SK-N-SH (cell line): ENCODE data around the gene AGO4. TPM values are rescaled to one million over a fixed set of nuclear protein-coding genes. Genes with fewer than 3 reads are reported as not detected.
"Not testable (repeated sequence)": the region's sequence is repeated elsewhere in the genome, so short reads cannot be mapped to it uniquely, and the experiment has no call there.

Experiments used
- CTCF ChIA-PET: fragments of 300-600, 350-600 bp; formaldehyde crosslinking; extraction: SDS; loops from one replicate; lab custom pipeline; 2021; lab: Yijun Ruan, JAX
- POLR2A ChIA-PET: fragments of 350-600 bp; sonication (Branson Sonifier 250); formaldehyde crosslinking; extraction: SDS; loops from one replicate; lab custom pipeline; 2020; ENCODE audit warnings: antibody characterized with exemption, inconsistent platforms; lab: Yijun Ruan, JAX
- DNase-seq: peaks from one replicate; pipeline ENCODE4 v3.0.0; 2012
- H2AFZ ChIP-seq: fragments of 200-600 bp; sonication (generic); 2 replicates; pipeline ENCODE4 v1.8.1; 2016; ENCODE audit warnings: antibody characterized with exemption, mild to moderate bottlenecking, low read depth
- H3F3A ChIP-seq: fragments of 200-600 bp; sonication (generic); replicated peaks from 2 replicates; pipeline ENCODE3; 2016; ENCODE audit warnings: antibody characterized with exemption, mild to moderate bottlenecking; ENCODE audit not compliant: insufficient read depth
- H3K27ac ChIP-seq, 2 experiments: fragments of 200-500 bp in 1 of 2; fragments of 200-600 bp in 1 of 2; sonication (Bioruptor generic) in 1 of 2; sonication (generic), shearing (Covaris generic) in 1 of 2; 2 replicates each; pipeline versions ENCODE4 v1.5.1 to v1.6.1; 2014 to 2016; ENCODE audit warnings: low read depth in 2 of 2, inconsistent platforms in 1 of 2, low read length in 1 of 2, mild to moderate bottlenecking in 1 of 2, mixed read lengths in 1 of 2
- H3K27me3 ChIP-seq: fragments of 200-600 bp; sonication (generic), shearing (Covaris generic); 2 replicates; pipeline ENCODE4 v1.6.1; 2016; ENCODE audit warnings: mixed run types; ENCODE audit not compliant: insufficient read depth
- H3K36me3 ChIP-seq, 2 experiments: fragments of 200-500 bp in 1 of 2; fragments of 200-600 bp in 1 of 2; sonication (Bioruptor generic) in 1 of 2; sonication (generic) in 1 of 2; replicated peaks in 1 of 2; 2 replicates each; pipeline versions ENCODE3 to v1.5.1; 2014 to 2016; ENCODE audit warnings: low read length in 1 of 2, mild to moderate bottlenecking in 1 of 2; ENCODE audit not compliant: insufficient read depth in 2 of 2, control insufficient read depth in 1 of 2
- H3K4me1 ChIP-seq, 2 experiments: fragments of 200-500 bp in 1 of 2; fragments of 200-600 bp in 1 of 2; sonication (Bioruptor generic) in 1 of 2; sonication (generic), shearing (Covaris generic) in 1 of 2; 2 replicates each; pipeline versions ENCODE4 v1.5.1 to v1.6.1; 2014 to 2016; ENCODE audit warnings: low read depth in 1 of 2, low read length in 1 of 2, mixed run types in 1 of 2; ENCODE audit not compliant: insufficient read depth in 2 of 2, control insufficient read depth in 1 of 2
- H3K4me2 ChIP-seq: fragments of 200-600 bp; sonication (generic), shearing (Covaris generic); 2 replicates; pipeline ENCODE4 v1.6.1; 2017; ENCODE audit warnings: mixed run types
- H3K4me3 ChIP-seq, 2 experiments: fragments of 200-500 bp in 1 of 2; fragments of 200-600 bp in 1 of 2; sonication (Bioruptor generic) in 1 of 2; sonication (generic), shearing (Covaris generic) in 1 of 2; 2 replicates each; pipeline versions ENCODE4 v1.5.1 to v1.8.1; 2014 to 2016; ENCODE audit warnings: low read depth in 2 of 2, inconsistent platforms in 1 of 2, low read length in 1 of 2, mild to moderate bottlenecking in 1 of 2, mixed read lengths in 1 of 2, moderate library complexity in 1 of 2
- H3K79me2 ChIP-seq: fragments of 200-600 bp; sonication (generic); 2 replicates; pipeline ENCODE4 v1.8.1; 2017; ENCODE audit warnings: mild to moderate bottlenecking; ENCODE audit not compliant: insufficient read depth
- H3K9ac ChIP-seq: fragments of 200-600 bp; sonication (generic); 2 replicates; pipeline ENCODE4 v1.6.1; 2017; ENCODE audit warnings: mixed run types
- H3K9me2 ChIP-seq: fragments of 200-600 bp; sonication (generic); 2 replicates; pipeline ENCODE4 v1.6.1; 2017; ENCODE audit warnings: mixed run types
- H3K9me3 ChIP-seq: fragments of 200-600 bp; sonication (generic); 2 replicates; pipeline ENCODE4 v1.6.1; 2017; ENCODE audit warnings: mixed run types, mild to moderate bottlenecking, moderate library complexity
- H4K20me1 ChIP-seq: fragments of 200-600 bp; sonication (generic); 2 replicates; pipeline ENCODE4 v1.6.1; 2017; ENCODE audit warnings: mild to moderate bottlenecking, mixed run types; ENCODE audit not compliant: insufficient read depth
- FOXJ3 ChIP-seq: sonication (generic); formaldehyde crosslinking; IDR thresholded peaks from 2 replicates; pipeline ENCODE4 v1.5.1; 2020; ENCODE audit warnings: mild to moderate bottlenecking, missing genetic modification reagents
- GATA2 ChIP-seq: sonication (generic); formaldehyde crosslinking; IDR thresholded peaks from 2 replicates; pipeline ENCODE4 v1.5.0; 2020; ENCODE audit warnings: mild to moderate bottlenecking, missing genetic modification reagents
- MXI1 ChIP-seq: IDR thresholded peaks from 2 replicates; pipeline ENCODE4 v1.6.1; 2012; ENCODE audit warnings: mild to moderate bottlenecking, low read depth, low read length, improper control_type of control experiment
- NFIC ChIP-seq: IDR thresholded peaks from 2 replicates; pipeline ENCODE4 v1.4.0; 2012; ENCODE audit warnings: borderline replicate concordance
- NRF1 ChIP-seq: IDR thresholded peaks from 2 replicates; pipeline ENCODE4 v1.6.1; 2012; ENCODE audit warnings: low read depth, mild to moderate bottlenecking, low read length
- POLR2AphosphoS5 ChIP-seq: IDR thresholded peaks from 2 replicates; pipeline ENCODE4 v1.6.1; 2012; ENCODE audit warnings: low read depth, low read length
- RAD21 ChIP-seq: IDR thresholded peaks from 2 replicates; pipeline ENCODE4 v1.6.1; 2012; ENCODE audit warnings: mild to moderate bottlenecking, low read length
- REST ChIP-seq: IDR thresholded peaks from 2 replicates; pipeline ENCODE4 v1.6.1; 2012; ENCODE audit warnings: mild to moderate bottlenecking, low read depth, low read length, moderate library complexity
- RFX5 ChIP-seq: IDR thresholded peaks from 2 replicates; pipeline ENCODE4 v1.6.1; 2012; ENCODE audit warnings: mild to moderate bottlenecking, improper control_type of control experiment, low read length
- SIN3A ChIP-seq: IDR thresholded peaks from 2 replicates; pipeline ENCODE4 v1.6.1; 2012; ENCODE audit warnings: low read depth, mild to moderate bottlenecking, low read length, moderate library complexity, borderline replicate concordance
- SMC3 ChIP-seq: IDR thresholded peaks from 2 replicates; pipeline ENCODE4 v1.6.1; 2012; ENCODE audit warnings: low read depth, low read length, improper control_type of control experiment
- TAF1 ChIP-seq: IDR thresholded peaks from 2 replicates; pipeline ENCODE4 v1.6.1; 2012; ENCODE audit warnings: low read depth, mild to moderate bottlenecking, low read length, moderate library complexity, borderline replicate concordance
- TCF12 ChIP-seq: IDR thresholded peaks from 2 replicates; pipeline ENCODE4 v1.4.0; 2012
- WGBS: methylation state at CpG from one replicate; pipeline ENCODE4 v1.1.6; 2017; ENCODE audit warnings: low lambda C conversion rate; 5-methylcytosine and 5-hydroxymethylcytosine counted together
- polyA plus RNA-seq, 3 experiments: library from polyadenylated mRNA; depleted of rRNA; stranded (reverse); fragments of >200 nt; gene quantifications; 2 replicates each; pipeline ENCODE4 v1.2.3, GENCODE V29; 2012
- TF ChIP-seq, protein P1 (sequence below): IDR thresholded peaks from 2 replicates; pipeline ENCODE4; 2012

The AGO4 gene
- polyA plus RNA-seq, 1 of the 3 experiments (the other 2 are of a cell fraction): 4.8 TPM

- no peaks in the 10 kb centered on the region for H3F3A ChIP-seq
- H2AFZ ChIP-seq: no peak overlapping the region
- no peak for TF ChIP-seq RFX5
- TF ChIP-seq GATA2 (CRISPR knock-in tag): no peak
- no peak for TF ChIP-seq TAF1
- TF ChIP-seq POLR2AphosphoS5: no peak
- no peak for TF ChIP-seq MXI1
- TF ChIP-seq, protein P1, sequence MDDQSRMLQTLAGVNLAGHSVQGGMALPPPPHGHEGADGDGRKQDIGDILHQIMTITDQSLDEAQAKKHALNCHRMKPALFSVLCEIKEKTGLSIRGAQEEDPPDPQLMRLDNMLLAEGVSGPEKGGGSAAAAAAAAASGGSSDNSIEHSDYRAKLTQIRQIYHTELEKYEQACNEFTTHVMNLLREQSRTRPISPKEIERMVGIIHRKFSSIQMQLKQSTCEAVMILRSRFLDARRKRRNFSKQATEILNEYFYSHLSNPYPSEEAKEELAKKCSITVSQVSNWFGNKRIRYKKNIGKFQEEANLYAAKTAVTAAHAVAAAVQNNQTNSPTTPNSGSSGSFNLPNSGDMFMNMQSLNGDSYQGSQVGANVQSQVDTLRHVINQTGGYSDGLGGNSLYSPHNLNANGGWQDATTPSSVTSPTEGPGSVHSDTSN: no peak
- no peak for TF ChIP-seq SIN3A
- no peak for TF ChIP-seq SMC3
- TF ChIP-seq NRF1: no peak
- no peaks in the 10 kb centered on the region for H3K36me3 ChIP-seq
- POLR2A ChIA-PET: no interaction called here
- H3K9me3 ChIP-seq: no peaks in the 10 kb centered on the region
- DNase-seq: no peak
- H3K27ac ChIP-seq: no peak overlapping the region
- no peak overlapping the region for H3K4me2 ChIP-seq
- 92% methylated on average over 3 of the region's 3 CpGs for WGBS
- no peaks in the 10 kb centered on the region for H3K4me1 ChIP-seq
- H3K9me2 ChIP-seq: no peaks in the 10 kb centered on the region
- CTCF ChIA-PET: interaction anchor here (1.2 to 1.3 kb wide), 2 partner anchors 9 to 16 kb away, joined by 4 to 5 read pairs; partner anchors contain the start of gene AGO1
- H4K20me1 ChIP-seq: no peaks in the 10 kb centered on the region
- H3K4me3 ChIP-seq: no peak overlapping the region
- no peak overlapping the region for H3K9ac ChIP-seq
- H3K79me2 ChIP-seq: no peaks in the 10 kb centered on the region
- H3K27me3 ChIP-seq: no peaks in the 10 kb centered on the region
Observed at GRCh38 chr1:35866991-35867390, 59.2 kb downstream of the AGO4 start.

DNA sequence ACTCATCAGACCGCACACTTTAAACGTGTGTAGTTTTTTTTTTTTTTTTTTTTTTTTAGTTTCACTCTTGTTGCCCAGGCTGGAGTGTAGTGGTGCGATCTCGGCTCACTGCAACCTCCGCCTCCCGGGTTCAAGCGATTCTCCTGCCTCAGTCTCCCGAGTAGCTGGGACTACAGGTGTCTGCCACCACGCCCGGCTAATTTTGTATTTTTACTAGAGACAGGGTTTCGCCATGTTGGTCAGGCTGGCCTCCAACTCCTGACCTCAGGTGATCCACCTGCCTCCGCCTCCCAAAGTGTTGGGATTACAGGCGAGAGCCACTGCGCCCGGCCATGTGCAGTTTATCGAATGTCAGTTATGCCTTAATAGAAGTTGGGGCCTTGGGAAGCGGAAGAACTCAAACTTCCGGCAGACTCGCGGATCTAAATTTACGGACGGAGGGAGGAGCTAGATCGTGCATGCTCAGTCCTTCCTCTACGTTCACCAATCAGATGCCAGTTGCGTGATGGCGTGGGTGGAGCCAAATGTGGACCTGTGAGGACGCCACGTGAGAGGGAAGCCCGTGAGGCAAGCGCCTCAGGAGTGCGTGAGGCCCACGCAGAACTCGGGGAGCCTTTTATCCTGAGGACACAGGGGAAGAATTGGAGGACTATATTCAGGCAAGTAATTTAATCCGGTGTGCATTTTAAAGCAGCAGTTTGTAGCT is 61.6 kb downstream of the AGO4 start:
- H3K9me2 ChIP-seq, H3K27ac ChIP-seq, DNase-seq, H3K9ac ChIP-seq, H3K4me2 ChIP-seq, H3K9me3 ChIP-seq, H3K4me3 ChIP-seq, H3F3A ChIP-seq, H3K79me2 ChIP-seq, POLR2A ChIA-PET, H4K20me1 ChIP-seq, H2AFZ ChIP-seq, H3K36me3 ChIP-seq, H3K27me3 ChIP-seq, H3K4me1 ChIP-seq: not testable (repeated sequence)
- 88% methylated on average over 34 of the region's 34 CpGs for WGBS
- CTCF ChIA-PET: interaction anchor here (1.3 kb wide), 1 partner anchor 13 kb away, joined by 3 read pairs; no protein-coding TSS in a partner anchor

GRCh38 chr1:35870651-35871309 is 63.0 kb downstream of the AGO4 start:
- CTCF ChIA-PET: interaction anchor here (3.4 kb wide), 1 partner anchor 12 kb away, joined by 24 read pairs; the partner anchor contains the start of gene AGO1
- no peaks in the 10 kb centered on the region for H3K9me2 ChIP-seq
- H3K36me3 ChIP-seq: no peaks in the 10 kb centered on the region
- TF ChIP-seq TAF1 (no peak), POLR2AphosphoS5 (no peak), NFIC (no peak), TCF12 (no peak), RAD21 (no peak), REST (no peak), GATA2 (CRISPR knock-in tag) (no peak), FOXJ3 (CRISPR knock-in tag) (no peak)
- TF ChIP-seq, protein P1: no peak

More at GRCh38 chr1:35870651-35871309, 63.0 kb downstream of the AGO4 start:
- 87% methylated on average over 2 of the region's 2 CpGs for WGBS
- no peaks in the 10 kb centered on the region for H3K27me3 ChIP-seq
- H2AFZ ChIP-seq: no peak overlapping the region
- H3K9me3 ChIP-seq: no peaks in the 10 kb centered on the region
- no peak overlapping the region for H3K27ac ChIP-seq
- H3F3A ChIP-seq: no peaks in the 10 kb centered on the region
- H4K20me1 ChIP-seq: no peaks in the 10 kb centered on the region
- H3K79me2 ChIP-seq: no peaks in the 10 kb centered on the region
- H3K4me3 ChIP-seq: no peak overlapping the region
- no peak overlapping the region for H3K9ac ChIP-seq
- H3K4me1 ChIP-seq: no peaks in the 10 kb centered on the region
- DNase-seq: no peak
- no peak overlapping the region for H3K4me2 ChIP-seq
- POLR2A ChIA-PET: no interaction called here
